NT2/D1 (cell line): ENCODE data around the gene RPUSD1.

Source experiments
- YY1 ChIP-seq: IDR thresholded peaks from 2 replicates; pipeline ENCODE4 v1.6.1; 2011; ENCODE audit not compliant: insufficient read length, insufficient read depth
- ZNF274 ChIP-seq: IDR thresholded peaks from 2 replicates; pipeline ENCODE4 v1.6.1; 2011; ENCODE audit warnings: mild to moderate bottlenecking, low read depth, low read length

- TF ChIP-seq YY1 (no peak), ZNF274 (no peak)
Observed at GRCh38 chr16:824194-824593, 36.0 kb upstream of the RPUSD1 start.
